ENCODE results near the gene LONP2. TPM values are rescaled to one million over a fixed set of nuclear protein-coding genes. Genes with fewer than 3 reads are reported as not detected.

LONP2 gene
- total and polyA plus RNA-seq, 2 experiments from 2014 or later, result 12.4 to 25.2 TPM

DNA sequence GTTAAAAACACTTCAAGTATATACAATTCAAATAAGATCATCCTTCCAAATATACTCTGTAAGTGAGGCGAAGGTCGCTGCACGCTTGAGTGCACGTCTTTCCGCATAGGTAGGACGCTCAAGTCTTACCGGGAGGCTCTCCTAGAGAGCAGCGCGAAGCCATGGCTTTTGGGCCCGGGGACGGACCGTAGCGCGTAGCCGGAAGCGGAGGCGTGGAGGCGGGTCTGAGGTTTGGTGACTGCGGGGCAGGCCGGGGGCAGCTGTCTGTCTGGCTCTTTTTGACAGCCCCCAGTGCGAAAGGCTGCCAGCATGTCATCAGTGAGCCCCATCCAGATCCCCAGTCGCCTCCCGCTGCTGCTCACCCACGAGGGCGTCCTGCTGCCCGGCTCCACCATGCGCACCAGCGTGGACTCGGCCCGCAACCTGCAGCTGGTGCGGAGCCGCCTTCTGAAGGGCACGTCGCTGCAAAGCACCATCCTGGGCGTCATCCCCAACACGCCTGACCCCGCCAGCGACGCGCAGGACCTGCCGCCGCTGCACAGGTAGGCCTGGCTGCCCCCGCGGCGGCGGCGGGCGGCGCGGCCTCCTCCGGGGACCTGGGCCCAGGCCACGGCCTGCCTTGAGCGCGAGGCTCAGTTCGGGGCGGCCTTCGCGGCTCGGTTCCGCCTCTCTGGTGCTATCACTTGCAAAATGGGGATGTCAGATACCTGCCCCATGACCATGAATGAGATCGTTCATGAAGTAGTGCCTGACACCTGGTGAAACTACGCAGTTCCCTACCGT lies at the start of gene LONP2 (continued):
- TF ChIP-seq, protein P1, sequence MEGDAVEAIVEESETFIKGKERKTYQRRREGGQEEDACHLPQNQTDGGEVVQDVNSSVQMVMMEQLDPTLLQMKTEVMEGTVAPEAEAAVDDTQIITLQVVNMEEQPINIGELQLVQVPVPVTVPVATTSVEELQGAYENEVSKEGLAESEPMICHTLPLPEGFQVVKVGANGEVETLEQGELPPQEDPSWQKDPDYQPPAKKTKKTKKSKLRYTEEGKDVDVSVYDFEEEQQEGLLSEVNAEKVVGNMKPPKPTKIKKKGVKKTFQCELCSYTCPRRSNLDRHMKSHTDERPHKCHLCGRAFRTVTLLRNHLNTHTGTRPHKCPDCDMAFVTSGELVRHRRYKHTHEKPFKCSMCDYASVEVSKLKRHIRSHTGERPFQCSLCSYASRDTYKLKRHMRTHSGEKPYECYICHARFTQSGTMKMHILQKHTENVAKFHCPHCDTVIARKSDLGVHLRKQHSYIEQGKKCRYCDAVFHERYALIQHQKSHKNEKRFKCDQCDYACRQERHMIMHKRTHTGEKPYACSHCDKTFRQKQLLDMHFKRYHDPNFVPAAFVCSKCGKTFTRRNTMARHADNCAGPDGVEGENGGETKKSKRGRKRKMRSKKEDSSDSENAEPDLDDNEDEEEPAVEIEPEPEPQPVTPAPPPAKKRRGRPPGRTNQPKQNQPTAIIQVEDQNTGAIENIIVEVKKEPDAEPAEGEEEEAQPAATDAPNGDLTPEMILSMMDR (conservative IDR thresholded peaks at IDR 0.05; ENCODE audit: low read depth in 2 of 2), result no peak
- TF ChIP-seq POLR2AphosphoS5 (IDR thresholded peaks at IDR 0.05; ENCODE audit: low read depth), result no peak; the same call in none of the 2 replicates

DNA sequence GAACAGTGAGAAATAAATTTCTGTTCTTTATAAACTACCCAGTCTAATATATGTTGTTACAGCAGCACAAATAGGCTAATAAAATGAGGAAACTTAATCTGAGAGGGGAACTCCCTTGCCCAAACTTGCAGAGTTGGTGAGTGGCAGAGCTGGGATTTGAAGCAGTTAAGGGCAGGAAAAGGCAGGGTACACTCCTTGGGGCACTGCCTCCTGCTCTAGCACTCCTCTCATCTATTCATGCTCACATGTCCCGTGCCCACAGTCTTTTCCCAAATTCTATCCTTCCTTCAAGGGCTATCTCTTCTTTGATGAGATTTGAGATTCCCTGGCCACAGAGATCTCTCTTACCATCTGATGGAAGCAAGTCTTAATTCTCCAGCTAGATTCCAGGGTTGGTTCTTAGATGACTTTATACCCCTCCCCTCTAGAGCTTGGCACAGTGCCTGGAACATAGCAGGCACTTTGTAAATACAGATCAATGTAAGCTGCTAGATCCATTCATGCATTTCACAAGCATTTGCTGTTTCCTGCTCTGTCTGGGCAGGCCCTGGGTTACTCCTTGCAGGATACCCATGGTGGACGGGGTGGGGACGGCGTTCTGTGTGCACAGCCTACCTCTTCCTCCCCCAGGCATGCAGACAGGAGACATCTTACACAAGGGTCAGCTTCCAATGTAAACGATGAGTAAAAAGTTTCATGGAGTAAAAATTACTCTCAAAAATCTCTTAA lies 49.1 kb upstream of the LONP2 start:
- Mint-ChIP-seq H3K9me3 (no peaks in the 10 kb centered on the region), H3K27ac (no peak overlapping the region), H3K36me3 (ENCODE audit: low read depth) (no peaks in the 10 kb centered on the region), H3K4me3 (no peak overlapping the region), H3K4me1 (no peaks in the 10 kb centered on the region), H3K27me3 (ENCODE audit: insufficient read depth, low read depth, poor library complexity) (no peaks in the 10 kb centered on the region)
- DNase-seq (ENCODE audit: low spot score), result no peak
- Histone ChIP-seq H3K27me3 (ENCODE audit: insufficient read depth) (no peaks in the 10 kb centered on the region), H3K4me3 (no peak overlapping the region), H3K27ac (ENCODE audit: low read depth) (no peak overlapping the region), H3K9me2 (ENCODE audit: insufficient read depth) (peaks cover 3% of the 10 kb centered on the region; the same call in 1 of the 2 replicates), H3K4me2 (no peak overlapping the region), H3K36me3 (ENCODE audit: insufficient read depth) (no peaks in the 10 kb centered on the region), H3K79me2 (replicated peaks; ENCODE audit: insufficient read depth) (no peaks in the 10 kb centered on the region), H3K4me1 (ENCODE audit: insufficient read depth) (no peaks in the 10 kb centered on the region), H2AFZ (no peak overlapping the region), H3F3A (replicated peaks; ENCODE audit: low read depth) (no peaks in the 10 kb centered on the region), H4K20me1 (replicated peaks; ENCODE audit: insufficient read depth) (no peaks in the 10 kb centered on the region)
- ATAC-seq, result no peak
- TF ChIP-seq CREB1 (CRISPR knock-in tag; IDR thresholded peaks at IDR 0.05; ENCODE audit: low read depth) (no peak), EZH2 (IDR thresholded peaks at IDR 0.05; ENCODE audit: low read depth, unreplicated experiment) (no peak), ZNF114 (CRISPR knock-in tag; IDR thresholded peaks at IDR 0.05) (no peak), EZH2phosphoT487 (IDR thresholded peaks at IDR 0.05; ENCODE audit: unreplicated experiment) (no peak)
- TF ChIP-seq, protein P2, sequence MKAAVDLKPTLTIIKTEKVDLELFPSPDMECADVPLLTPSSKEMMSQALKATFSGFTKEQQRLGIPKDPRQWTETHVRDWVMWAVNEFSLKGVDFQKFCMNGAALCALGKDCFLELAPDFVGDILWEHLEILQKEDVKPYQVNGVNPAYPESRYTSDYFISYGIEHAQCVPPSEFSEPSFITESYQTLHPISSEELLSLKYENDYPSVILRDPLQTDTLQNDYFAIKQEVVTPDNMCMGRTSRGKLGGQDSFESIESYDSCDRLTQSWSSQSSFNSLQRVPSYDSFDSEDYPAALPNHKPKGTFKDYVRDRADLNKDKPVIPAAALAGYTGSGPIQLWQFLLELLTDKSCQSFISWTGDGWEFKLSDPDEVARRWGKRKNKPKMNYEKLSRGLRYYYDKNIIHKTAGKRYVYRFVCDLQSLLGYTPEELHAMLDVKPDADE (IDR thresholded peaks at IDR 0.05), result no peak

DNA sequence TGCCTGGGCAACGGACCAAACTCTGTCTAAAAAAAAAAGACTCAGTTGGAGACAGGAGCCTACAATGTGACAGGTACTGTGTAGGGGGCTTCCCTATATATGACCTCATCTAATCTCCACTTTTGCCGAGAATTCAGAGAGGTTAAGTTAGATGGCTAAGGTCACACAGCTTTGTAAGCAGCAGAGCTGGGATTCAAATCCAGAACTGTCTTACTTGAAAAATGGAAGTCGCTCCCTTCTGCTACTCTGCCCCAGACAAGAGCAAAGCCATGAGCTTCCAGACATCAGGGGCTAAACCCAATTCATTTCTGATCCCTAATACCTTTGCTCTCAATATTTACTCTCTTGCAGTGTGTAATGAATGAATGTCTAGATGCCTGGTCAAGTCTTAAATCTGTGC lies 46.8 kb upstream of the LONP2 start:
- no peak overlapping the region for H3K27ac Mint-ChIP-seq
- no peaks in the 10 kb centered on the region for H3K4me1 Mint-ChIP-seq
- H3K4me2 ChIP-seq, result no peak overlapping the region
- H3K27ac ChIP-seq (ENCODE audit: low read depth), result no peak overlapping the region
- H3K4me1 ChIP-seq (ENCODE audit: insufficient read depth), result no peaks in the 10 kb centered on the region
- no peak for DNase-seq (ENCODE audit: low spot score)
- TF ChIP-seq, protein P2 (IDR thresholded peaks at IDR 0.05), result no peak
- TF ChIP-seq ZNF331 (CRISPR knock-in tag; IDR thresholded peaks at IDR 0.05; ENCODE audit: low read depth) (no peak), EZH2 (IDR thresholded peaks at IDR 0.05; ENCODE audit: low read depth, unreplicated experiment) (no peak), NANOG (IDR thresholded peaks at IDR 0.05; ENCODE audit: borderline replicate concordance) (no peak), POLR2AphosphoS5 (IDR thresholded peaks at IDR 0.05; ENCODE audit: low read depth) (no peak)
- no peaks in the 10 kb centered on the region for H4K20me1 ChIP-seq (replicated peaks; ENCODE audit: insufficient read depth)
- peaks cover 3% of the 10 kb centered on the region for H3K27me3 Mint-ChIP-seq (ENCODE audit: insufficient read depth, low read depth, poor library complexity)
- H3K36me3 Mint-ChIP-seq (ENCODE audit: low read depth), result no peaks in the 10 kb centered on the region
- no peak for ATAC-seq
- H3K4me3 Mint-ChIP-seq, result no peak overlapping the region
- H3K9me3 Mint-ChIP-seq, result no peaks in the 10 kb centered on the region
- H3K4me3 ChIP-seq, result no peak overlapping the region
- H3F3A ChIP-seq (replicated peaks; ENCODE audit: low read depth), result no peaks in the 10 kb centered on the region
- no peak overlapping the region for H2AFZ ChIP-seq
- no peaks in the 10 kb centered on the region for H3K36me3 ChIP-seq (ENCODE audit: insufficient read depth)
- H3K79me2 ChIP-seq (replicated peaks; ENCODE audit: insufficient read depth), result no peaks in the 10 kb centered on the region
- H3K27me3 ChIP-seq (ENCODE audit: insufficient read depth), result no peaks in the 10 kb centered on the region
- H3K9me2 ChIP-seq (ENCODE audit: insufficient read depth), result 0 out of 2 replicates have a peak, but pooled peaks cover 3% of the 10 kb centered on the region

Data from GM23338 (cell line).